ENCODE results near the gene BRAP.
A peak's percentile ranks its signal among the peaks of the same experiment; 100 is the strongest.
"Not testable (repeated sequence)": the region's sequence is repeated elsewhere in the genome, so short reads cannot be mapped to it uniquely, and the experiment has no call there.

BRAP gene

DNA sequence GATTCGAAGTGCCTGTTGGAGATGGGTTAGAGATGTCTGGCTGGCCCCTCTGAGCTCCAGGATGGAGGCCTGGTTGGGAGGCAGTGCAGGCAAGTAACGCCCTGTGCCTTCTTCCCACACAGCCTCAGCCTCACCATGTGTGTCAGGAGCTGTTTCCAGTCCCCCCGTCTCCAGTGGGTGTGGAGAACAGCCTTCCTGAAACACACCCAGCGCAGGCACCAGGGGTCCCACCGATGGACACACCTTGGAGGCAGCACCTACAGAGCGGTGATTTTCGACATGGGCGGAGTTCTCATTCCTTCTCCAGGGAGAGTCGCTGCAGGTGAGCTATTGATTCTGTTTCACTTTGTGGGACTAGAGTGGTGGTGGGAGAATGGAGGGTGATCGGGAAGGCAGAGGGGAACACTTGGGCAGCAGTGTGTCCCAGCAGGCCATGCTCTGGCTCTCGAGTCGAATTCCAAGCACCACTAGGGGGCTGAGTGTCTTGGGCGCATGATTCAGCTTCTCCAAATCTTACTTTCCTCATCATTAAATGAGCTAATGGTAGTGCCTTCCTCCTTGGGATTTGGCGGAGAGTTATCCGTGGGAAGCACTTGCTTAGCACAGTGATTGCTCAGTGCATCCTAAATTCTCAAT lies 6.9 kb upstream of the BRAP start:
- DNase-seq (ENCODE audit: low read depth): no peak
- no peak overlapping the region for H3K4me3 ChIP-seq (ENCODE audit: low read depth, low read length)
- TF ChIP-seq CTCF (IDR thresholded peaks at IDR 0.05; ENCODE audit: low read depth, low read length, missing control alignments): peak; percentile 26

GRCh38 chr12:111691262-111691661 lies 5.5 kb upstream of the BRAP start:
- H3K4me3 ChIP-seq (ENCODE audit: low read depth, low read length): no peak overlapping the region
- DNase-seq (ENCODE audit: low read depth): no peak
- no peak for TF ChIP-seq CTCF (IDR thresholded peaks at IDR 0.05; ENCODE audit: low read depth, low read length, missing control alignments)

- DNase-seq (ENCODE audit: low read depth): no peak
- no peak for TF ChIP-seq CTCF (IDR thresholded peaks at IDR 0.05; ENCODE audit: low read depth, low read length, missing control alignments)
- H3K4me3 ChIP-seq (ENCODE audit: low read depth, low read length): no peak overlapping the region
Observed at GRCh38 chr12:111687952-111688351, 2.2 kb upstream of the BRAP start.

- peak overlapping the region; percentile 91 for H3K4me3 ChIP-seq (ENCODE audit: low read depth, low read length)
- TF ChIP-seq CTCF (IDR thresholded peaks at IDR 0.05; ENCODE audit: low read depth, low read length, missing control alignments): peak; percentile 53
- DNase-seq (ENCODE audit: low read depth): no peak
Observed at GRCh38 chr12:111687255-111687654, 1.5 kb upstream of the BRAP start.

GRCh38 chr12:111686574-111687105 lies 884 bp upstream of the BRAP start:
- peak overlapping the region; percentile 91 for H3K4me3 ChIP-seq (ENCODE audit: low read depth, low read length)
- no peak for TF ChIP-seq CTCF (IDR thresholded peaks at IDR 0.05; ENCODE audit: low read depth, low read length, missing control alignments)
- DNase-seq (ENCODE audit: low read depth): no peak

- peak overlapping the region; percentile 91 for H3K4me3 ChIP-seq (ENCODE audit: low read depth, low read length)
- no peak for TF ChIP-seq CTCF (IDR thresholded peaks at IDR 0.05; ENCODE audit: low read depth, low read length, missing control alignments)
- DNase-seq (ENCODE audit: low read depth): no peak
Observed at GRCh38 chr12:111685322-111685810, 390 bp downstream of the BRAP start.

DNA sequence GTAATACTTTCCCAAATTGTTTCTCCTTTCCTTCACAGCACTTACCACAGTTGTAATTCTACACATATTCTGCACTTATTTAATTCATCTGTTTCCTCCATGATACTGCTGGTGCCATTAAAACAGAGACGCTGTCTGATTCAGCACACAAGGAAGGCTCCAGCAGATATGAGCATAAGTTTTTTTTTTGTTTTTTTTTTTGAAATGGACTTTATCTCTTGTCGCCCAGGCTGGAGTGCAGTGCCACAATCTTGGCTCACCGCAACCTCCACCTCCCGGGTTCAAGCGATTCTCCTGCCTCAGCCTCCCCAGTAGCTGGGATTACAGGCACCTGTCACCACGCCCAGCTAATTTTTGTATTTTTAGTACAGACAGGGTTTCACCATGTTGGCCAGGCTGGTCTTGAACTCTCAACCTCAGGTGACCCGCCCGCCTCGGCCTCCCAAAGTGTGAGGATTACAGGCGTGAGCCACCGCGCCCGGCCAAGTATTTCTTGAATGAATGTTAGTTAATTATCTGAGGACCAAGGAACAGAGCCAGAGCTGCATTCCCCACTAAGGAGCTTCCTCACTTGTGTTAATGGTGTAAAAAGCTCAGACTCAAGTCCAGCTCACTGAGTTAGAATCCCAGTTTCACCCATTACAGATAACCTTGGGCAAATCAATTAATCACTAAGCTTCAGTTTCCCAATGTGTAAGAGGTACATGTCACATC lies 1.1 kb downstream of the BRAP start:
- H3K4me3 ChIP-seq (ENCODE audit: low read depth, low read length): peak overlapping the region; percentile 91
- DNase-seq (ENCODE audit: low read depth): not testable (repeated sequence)

Data from GM12864 (cell line).